HG02870 (cell line): ENCODE measurements around the gene CYTH3.

Experiments
- ATAC-seq: cut with Tn5 transposase; IDR thresholded peaks from one replicate; pipeline ENCODE4 v1.9.1; 2021; ENCODE audit warnings: mild to moderate bottlenecking, moderate library complexity; ENCODE audit not compliant: unreplicated experiment

CYTH3 gene

DNA sequence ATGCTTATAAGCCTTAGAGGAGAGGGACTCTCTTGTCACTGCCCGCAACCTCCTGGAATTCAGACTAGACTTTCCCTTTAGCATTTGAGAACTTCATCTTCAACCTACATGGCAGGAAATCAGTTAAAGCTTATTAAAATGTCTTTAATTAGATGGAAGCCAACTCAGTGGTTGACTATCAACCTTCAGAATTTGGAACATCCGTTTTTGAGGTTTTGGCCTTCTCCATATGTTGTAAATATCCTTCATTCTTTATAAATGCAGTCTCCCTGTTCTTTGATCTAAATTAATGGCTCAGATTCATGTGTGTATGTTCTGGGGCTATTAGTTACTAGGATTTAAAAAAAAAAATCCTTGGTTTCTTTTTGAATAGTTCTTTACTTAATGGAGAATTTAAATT, 156.2 kb downstream of the CYTH3 start:
- no peak for ATAC-seq
